Activated CD4-positive, alpha-beta T cell treated with anti-CD3 and anti-CD28 coated beads, Interleukin-2, amount 10 ng/mL, durations not matched to agents 7 days and 5 days (primary cell): ENCODE data around the gene MC1R. TPM values are rescaled to one million over a fixed set of nuclear protein-coding genes. Genes with fewer than 3 reads are reported as not detected.

Experiments used
- CTCF ChIA-PET: fragments of 350-600 bp; sonication (Branson Sonifier 250); formaldehyde crosslinking; loops from one replicate; lab custom pipeline; 2021; ENCODE audit warnings: antibody characterized with exemption; lab: Charles Lee
- POLR2A ChIA-PET: fragments of 350-600 bp; sonication (Branson Sonifier 250); formaldehyde crosslinking; loops from one replicate; lab custom pipeline; 2021; ENCODE audit warnings: antibody characterized with exemption; lab: Charles Lee
- DNase-seq: peaks from one replicate; pipeline ENCODE4 v3.0.0-alpha.2; 2020
- H3K27ac Mint-ChIP-seq: one replicate; pipeline ENCODE4 v1.8.0; 2021; ENCODE audit warnings: mild to moderate bottlenecking, moderate library complexity, mixed read lengths
- H3K27me3 Mint-ChIP-seq: one replicate; pipeline ENCODE4 v1.8.0; 2021; ENCODE audit warnings: mixed read lengths
- H3K36me3 Mint-ChIP-seq: one replicate; pipeline ENCODE4 v1.8.0; 2021; ENCODE audit warnings: low read depth, mixed read lengths
- H3K4me1 Mint-ChIP-seq: one replicate; pipeline ENCODE4 v1.8.0; 2021; ENCODE audit warnings: mixed read lengths
- H3K4me3 Mint-ChIP-seq: one replicate; pipeline ENCODE4 v1.8.0; 2021; ENCODE audit warnings: mild to moderate bottlenecking, moderate library complexity, mixed read lengths
- H3K9me3 Mint-ChIP-seq: one replicate; pipeline ENCODE4 v1.8.0; 2021; ENCODE audit warnings: mixed read lengths
- total RNA-seq, 2 experiments: library from RNA; stranded (reverse); gene quantifications; one replicate each; pipeline ENCODE4 v1.2.3, GENCODE V29; 2021

The MC1R gene
- total RNA-seq, 2 experiments from 2014 or later = 5.0 to 6.6 TPM

DNA sequence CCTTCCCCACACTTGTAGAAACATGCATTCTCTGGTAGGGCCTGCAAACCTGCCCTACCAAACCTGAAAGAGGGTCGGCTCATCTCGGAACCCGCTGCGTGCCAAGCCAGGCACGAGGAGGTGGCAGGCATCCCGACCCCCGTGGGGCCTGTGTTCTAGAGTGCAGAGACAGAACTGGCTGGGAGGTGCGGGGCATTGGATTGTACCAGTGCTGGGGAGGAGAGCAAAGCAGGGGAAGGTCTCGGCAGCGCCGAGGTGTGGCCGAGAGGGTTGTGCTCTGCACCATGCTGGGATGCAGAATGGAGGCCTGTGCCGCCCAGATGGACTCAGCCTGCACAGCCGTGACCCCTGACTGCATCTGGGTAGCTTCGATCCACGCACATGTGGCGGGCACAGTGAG is 17.8 kb upstream of the MC1R start:
- peaks cover 23% of the 10 kb centered on the region for H3K36me3 Mint-ChIP-seq
- DNase-seq = no peak
- no peaks in the 10 kb centered on the region for H3K27me3 Mint-ChIP-seq
- no peaks in the 10 kb centered on the region for H3K4me1 Mint-ChIP-seq
- no peak overlapping the region for H3K27ac Mint-ChIP-seq
- ChIA-PET POLR2A (no interaction called here), CTCF (no interaction called here)
- H3K9me3 Mint-ChIP-seq = no peaks in the 10 kb centered on the region
- H3K4me3 Mint-ChIP-seq = no peak overlapping the region

- DNase-seq = no peak
- ChIA-PET CTCF (no interaction called here), POLR2A (no interaction called here)
- H3K4me3 Mint-ChIP-seq = no peak overlapping the region
- no peaks in the 10 kb centered on the region for H3K9me3 Mint-ChIP-seq
- no peak overlapping the region for H3K27ac Mint-ChIP-seq
- H3K36me3 Mint-ChIP-seq = peaks cover 35% of the 10 kb centered on the region
- H3K27me3 Mint-ChIP-seq = no peaks in the 10 kb centered on the region
- no peaks in the 10 kb centered on the region for H3K4me1 Mint-ChIP-seq
Observed at GRCh38 chr16:89902980-89903379, 15.7 kb upstream of the MC1R start.

- POLR2A ChIA-PET = no interaction called here
- Mint-ChIP-seq H3K27me3 (no peaks in the 10 kb centered on the region), H3K27ac (no peak overlapping the region), H3K9me3 (no peaks in the 10 kb centered on the region), H3K4me1 (no peaks in the 10 kb centered on the region), H3K4me3 (no peak overlapping the region), H3K36me3 (peaks cover 33% of the 10 kb centered on the region)
- no peak for DNase-seq
- CTCF ChIA-PET = interaction anchor here (1.0 kb wide), 1 partner anchor 13 kb away, joined by 3 read pairs; no protein-coding TSS in a partner anchor
Observed at GRCh38 chr16:89903908-89904515, 14.7 kb upstream of the MC1R start.

DNA sequence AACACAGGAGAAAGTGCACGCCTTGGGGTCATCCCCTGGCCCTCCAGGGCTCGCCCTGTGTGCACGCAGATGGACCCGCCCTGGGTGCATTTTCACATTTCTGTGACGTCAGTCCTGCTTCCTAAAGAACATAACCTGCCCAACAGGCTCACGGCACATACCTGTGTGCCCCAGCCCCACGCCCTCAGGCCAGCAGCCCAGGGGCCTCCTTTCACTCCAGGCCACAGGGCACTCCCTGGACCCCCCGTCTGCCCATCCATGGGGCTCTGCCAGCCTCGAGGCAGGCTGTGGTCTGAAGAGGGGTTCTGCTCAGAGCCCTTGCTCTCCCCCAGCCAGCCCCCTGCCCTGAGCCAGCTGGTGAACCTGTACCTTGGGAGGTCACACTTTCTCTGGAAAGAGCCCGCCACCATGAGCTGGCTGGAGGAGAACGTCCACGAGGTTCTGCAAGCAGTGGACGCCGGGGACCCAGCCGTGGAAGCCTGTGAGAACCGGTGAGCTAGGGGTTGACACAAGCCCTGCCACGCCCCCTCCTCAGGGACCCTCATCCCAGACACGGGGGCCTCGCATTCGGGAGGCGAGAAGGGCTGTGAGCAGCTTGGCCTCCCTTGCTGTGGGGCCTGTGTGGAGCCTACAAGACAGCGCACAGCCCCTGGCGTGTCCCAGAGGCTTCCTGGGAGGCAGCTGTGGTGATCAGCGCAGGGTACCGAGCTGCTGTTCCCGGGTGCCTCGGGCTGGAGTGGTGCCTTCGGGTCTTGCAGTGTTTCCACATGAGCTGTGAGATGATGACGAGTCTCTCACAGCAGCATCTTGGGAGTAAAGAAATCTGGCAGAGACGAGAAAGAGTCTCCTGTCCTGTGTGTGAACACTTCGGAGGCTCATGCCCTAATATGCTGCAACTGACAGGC is 13.8 kb upstream of the MC1R start:
- peaks cover 31% of the 10 kb centered on the region for H3K36me3 Mint-ChIP-seq
- ChIA-PET CTCF (interaction anchor here (0.5 to 1.0 kb wide), 3 partner anchors 12 to 20 kb away, joined by 3 read pairs; no protein-coding TSS in a partner anchor), POLR2A (no interaction called here)
- H3K27me3 Mint-ChIP-seq = no peaks in the 10 kb centered on the region
- H3K27ac Mint-ChIP-seq = no peak overlapping the region
- DNase-seq = no peak
- H3K4me3 Mint-ChIP-seq = no peak overlapping the region
- no peaks in the 10 kb centered on the region for H3K9me3 Mint-ChIP-seq
- H3K4me1 Mint-ChIP-seq = peaks cover 4% of the 10 kb centered on the region

DNA sequence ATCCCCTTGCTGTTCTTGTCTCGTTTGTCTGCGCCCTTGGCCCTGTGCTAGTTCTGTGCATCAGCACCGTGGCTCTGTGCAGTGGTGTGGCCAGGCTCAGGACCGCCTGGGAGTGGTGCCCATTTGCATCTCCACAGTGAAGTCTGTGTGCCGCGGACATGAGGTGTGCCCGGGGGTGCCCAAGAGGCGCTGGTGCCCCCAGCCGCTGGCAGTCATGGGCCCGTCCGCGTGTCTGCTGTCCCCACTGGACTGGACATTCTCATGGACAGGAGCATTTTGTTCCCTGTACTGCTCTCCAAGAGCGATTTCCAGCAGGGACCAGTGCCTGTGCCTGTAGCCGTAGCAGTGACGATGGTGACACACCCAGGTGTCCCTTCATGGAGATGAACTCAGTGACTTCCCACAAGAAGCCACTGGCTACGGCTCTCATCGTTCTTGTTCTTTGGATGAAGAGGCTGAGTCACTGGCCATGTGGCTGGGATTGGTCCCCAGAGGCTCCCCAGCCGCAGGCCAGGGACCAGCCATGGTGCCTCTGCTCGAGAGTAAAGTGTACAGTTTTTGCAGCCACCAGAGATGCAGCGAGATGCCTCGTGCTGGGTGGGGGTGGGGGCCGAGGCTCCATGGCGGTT is 13.0 kb upstream of the MC1R start:
- Mint-ChIP-seq H3K27ac (no peak overlapping the region), H3K9me3 (no peaks in the 10 kb centered on the region), H3K4me3 (no peak overlapping the region), H3K4me1 (peaks cover 8% of the 10 kb centered on the region), H3K36me3 (peaks cover 30% of the 10 kb centered on the region), H3K27me3 (no peaks in the 10 kb centered on the region)
- CTCF ChIA-PET = interaction anchor here (1.0 kb wide), 1 partner anchor 19 kb away, joined by 3 read pairs; no protein-coding TSS in a partner anchor
- POLR2A ChIA-PET = no interaction called here
- no peak for DNase-seq

DNA sequence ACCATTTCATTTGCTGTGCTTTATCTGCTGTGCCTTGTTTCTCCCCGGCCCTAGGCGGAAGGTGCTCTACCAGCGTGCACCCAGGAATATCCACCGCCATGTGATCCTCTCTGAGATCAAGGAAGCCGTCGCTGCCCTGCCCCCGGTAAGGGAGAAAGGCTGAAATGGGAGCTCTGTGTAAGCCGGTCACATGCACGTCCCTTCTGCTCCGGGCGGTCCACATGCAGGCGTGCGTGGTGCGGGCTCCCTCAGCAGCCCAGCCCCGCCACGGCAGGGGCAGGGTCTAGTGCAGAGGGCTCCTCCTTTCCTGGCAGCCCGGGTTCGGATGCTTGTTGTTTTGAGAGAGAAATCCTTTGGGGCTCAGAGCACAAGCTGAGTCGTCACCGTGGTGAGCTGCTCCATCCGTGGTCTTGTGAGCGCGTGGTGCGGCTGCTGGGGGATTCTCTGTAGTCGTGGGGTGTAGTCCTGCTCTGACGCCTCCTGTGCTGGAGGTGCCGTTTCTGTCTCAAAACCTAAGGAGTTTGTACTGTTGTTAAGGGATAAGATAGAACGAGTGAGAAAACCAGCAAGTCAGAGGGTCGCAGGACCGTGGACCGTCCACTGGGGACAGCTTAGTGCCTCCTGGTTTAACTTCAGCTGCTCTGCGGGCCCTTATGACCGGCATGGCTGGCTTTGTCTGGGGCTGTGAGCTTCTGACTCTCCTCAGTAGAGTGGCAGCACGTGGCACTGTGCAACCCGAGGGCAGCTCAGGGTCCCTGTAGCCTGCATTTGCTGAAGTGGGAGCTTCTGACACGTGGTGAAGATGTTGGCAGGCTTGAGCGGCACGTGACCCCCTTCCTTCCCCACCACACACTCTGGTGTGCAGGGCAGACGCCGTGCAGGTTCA is 12.3 kb upstream of the MC1R start:
- Mint-ChIP-seq H3K9me3 (no peaks in the 10 kb centered on the region), H3K27ac (no peak overlapping the region), H3K4me3 (no peak overlapping the region), H3K4me1 (peaks cover 8% of the 10 kb centered on the region), H3K27me3 (no peaks in the 10 kb centered on the region), H3K36me3 (peaks cover 32% of the 10 kb centered on the region)
- no peak for DNase-seq
- CTCF ChIA-PET = interaction anchor here (1.0 to 3.3 kb wide), 2 partner anchors 11 to 13 kb away, joined by 3 to 11 read pairs; partner anchors contain the start of gene MC1R
- POLR2A ChIA-PET = no interaction called here

DNA sequence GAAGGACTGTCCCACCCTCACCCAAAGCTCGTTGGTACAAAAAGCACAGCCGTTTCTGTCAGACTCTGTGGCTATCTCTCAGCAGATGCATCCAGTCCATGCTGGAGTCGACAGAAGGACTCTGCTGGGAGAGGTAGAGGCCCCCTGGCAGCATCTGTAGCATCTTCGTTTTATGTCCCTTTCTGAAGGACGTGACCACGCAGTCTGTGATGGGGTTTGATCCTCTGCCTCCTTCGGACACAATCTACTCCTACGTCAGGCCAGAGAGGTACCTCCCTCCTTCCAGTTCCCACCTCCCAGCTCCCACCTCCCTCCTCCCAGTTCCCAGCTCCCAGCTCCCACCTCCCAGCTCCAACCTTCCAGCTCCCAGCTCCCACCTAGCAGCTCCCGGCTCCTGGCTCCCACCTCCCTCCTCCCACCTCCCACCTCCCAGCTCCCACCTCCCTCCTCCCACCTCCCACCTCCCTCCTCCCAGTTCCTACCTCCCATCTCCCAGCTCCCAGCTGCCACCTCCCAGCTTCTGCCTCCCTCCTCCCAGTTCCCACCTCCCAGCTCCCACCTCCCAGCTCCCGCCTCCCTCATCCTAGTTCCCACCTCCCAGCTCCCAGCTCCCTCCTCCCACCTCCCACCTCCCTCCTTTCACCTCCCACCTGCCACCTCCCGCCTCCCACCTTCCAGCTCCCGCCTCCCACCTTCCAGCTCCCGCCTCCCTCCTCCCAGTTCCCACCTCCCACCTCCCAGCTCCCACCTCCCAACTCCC is 11.4 kb upstream of the MC1R start:
- no peak overlapping the region for H3K4me3 Mint-ChIP-seq
- POLR2A ChIA-PET = no interaction called here
- H3K27me3 Mint-ChIP-seq = no peaks in the 10 kb centered on the region
- peaks cover 8% of the 10 kb centered on the region for H3K4me1 Mint-ChIP-seq
- no peaks in the 10 kb centered on the region for H3K9me3 Mint-ChIP-seq
- H3K27ac Mint-ChIP-seq = no peak overlapping the region
- CTCF ChIA-PET = interaction anchor here (0.8 to 3.3 kb wide), 4 partner anchors 10 to 201 kb away, joined by 3 to 11 read pairs (median 3); partner anchors contain the start of gene MC1R
- peaks cover 32% of the 10 kb centered on the region for H3K36me3 Mint-ChIP-seq
- DNase-seq = no peak

DNA sequence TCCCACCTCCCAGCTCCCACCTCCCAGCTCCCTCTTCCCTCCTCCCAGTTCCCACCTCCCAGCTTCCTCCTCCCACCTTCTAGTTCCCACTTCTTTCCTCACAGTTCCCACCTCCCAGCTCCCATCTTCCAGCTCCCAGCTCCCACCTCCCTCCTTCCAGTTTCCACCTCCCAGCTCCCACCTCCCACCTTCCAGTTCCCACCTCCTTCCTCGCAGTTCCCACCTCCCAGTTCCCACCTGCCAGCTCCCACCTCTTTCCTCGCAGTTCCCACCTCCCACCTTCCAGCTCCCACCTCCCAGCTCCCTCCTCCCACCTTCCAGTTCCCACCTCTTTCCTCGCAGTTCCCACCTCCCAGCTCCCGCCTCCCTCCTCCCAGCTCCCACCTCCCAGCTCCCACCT is 10.4 kb upstream of the MC1R start:
- CTCF ChIA-PET = interaction anchor here (0.7 to 3.3 kb wide), 4 partner anchors 10 to 202 kb away, joined by 3 to 11 read pairs (median 3); partner anchors contain the start of gene MC1R

GRCh38 chr16:89909777-89910716 is 8.6 kb upstream of the MC1R start:
- no peaks in the 10 kb centered on the region for H3K9me3 Mint-ChIP-seq
- peaks cover 42% of the 10 kb centered on the region for H3K36me3 Mint-ChIP-seq
- H3K27me3 Mint-ChIP-seq = no peaks in the 10 kb centered on the region
- H3K4me3 Mint-ChIP-seq = no peak overlapping the region
- ChIA-PET POLR2A (interaction anchor here (0.6 to 0.8 kb wide), 2 partner anchors 37 to 124 kb away, joined by 3 to 5 read pairs; partner anchors contain the start of gene TCF25), CTCF (interaction anchor here (0.6 to 2.6 kb wide), 18 partner anchors 9 to 210 kb away, joined by 3 to 18 read pairs (median 4); partner anchors contain the start of genes MC1R and TUBB3)
- DNase-seq = peak; percentile 70
- H3K4me1 Mint-ChIP-seq = peaks cover 8% of the 10 kb centered on the region
- no peak overlapping the region for H3K27ac Mint-ChIP-seq

More for the DNA sequence above, 10.4 kb upstream of the MC1R start:
- DNase-seq = no peak
- no peak overlapping the region for H3K27ac Mint-ChIP-seq
- H3K4me3 Mint-ChIP-seq = no peak overlapping the region
- H3K27me3 Mint-ChIP-seq = no peaks in the 10 kb centered on the region
- peaks cover 35% of the 10 kb centered on the region for H3K36me3 Mint-ChIP-seq
- no peaks in the 10 kb centered on the region for H3K9me3 Mint-ChIP-seq
- POLR2A ChIA-PET = interaction anchor here (0.6 kb wide), 1 partner anchor 10 kb away, joined by 3 read pairs; no protein-coding TSS in a partner anchor
- H3K4me1 Mint-ChIP-seq = peaks cover 8% of the 10 kb centered on the region

DNA sequence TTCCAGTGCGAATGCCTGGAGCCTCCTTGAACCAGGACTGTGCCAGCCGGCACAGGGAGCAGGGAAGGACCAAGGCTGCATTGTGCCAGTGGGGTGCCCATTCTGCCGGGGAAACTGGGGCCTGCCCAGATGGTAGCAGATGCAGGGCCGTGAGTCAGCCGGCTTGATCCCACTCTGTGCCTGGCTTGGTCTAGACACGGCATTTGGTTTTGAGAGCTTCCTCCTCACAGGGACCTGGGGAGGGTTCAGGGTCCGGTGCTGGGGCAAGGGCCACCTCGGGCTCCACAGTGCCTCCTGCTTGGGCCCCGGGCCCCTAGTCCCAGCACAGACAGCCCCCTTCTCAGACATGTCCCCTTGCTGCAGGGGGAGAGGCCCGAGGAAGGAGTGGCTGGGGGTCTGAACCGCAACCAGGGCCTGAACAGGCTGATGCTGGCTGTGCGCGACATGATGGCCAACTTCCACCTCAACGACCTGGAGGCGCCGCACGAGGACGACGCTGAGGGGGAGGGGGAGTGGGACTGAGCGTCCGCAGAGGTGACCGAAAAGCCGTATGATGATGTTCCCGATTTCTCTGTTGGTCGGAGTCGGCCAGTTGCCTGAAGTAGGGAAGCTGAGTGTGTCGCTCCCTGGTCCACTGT is 7.8 kb upstream of the MC1R start:
- POLR2A ChIA-PET = no interaction called here
- H3K27ac Mint-ChIP-seq = no peak overlapping the region
- peaks cover 39% of the 10 kb centered on the region for H3K36me3 Mint-ChIP-seq

More for the DNA sequence above, 7.8 kb upstream of the MC1R start:
- CTCF ChIA-PET = interaction anchor here (1.0 to 2.6 kb wide), 15 partner anchors 8 to 211 kb away, joined by 3 to 18 read pairs (median 6); partner anchors contain the start of genes MC1R and TUBB3
- Mint-ChIP-seq H3K27me3 (no peaks in the 10 kb centered on the region), H3K4me1 (peaks cover 8% of the 10 kb centered on the region), H3K4me3 (no peak overlapping the region), H3K9me3 (no peaks in the 10 kb centered on the region)
- DNase-seq = no peak
